Measurements from ENCODE around the gene ST6GALNAC4.

The ST6GALNAC4 gene

GRCh38 chr9:127910613-127911205 lies 6.1 kb downstream of the ST6GALNAC4 start:
- DNase-seq, result no peak

GRCh38 chr9:127909839-127910273 lies 7.0 kb downstream of the ST6GALNAC4 start:
- no peak for DNase-seq

GRCh38 chr9:127908660-127908926 lies 8.2 kb downstream of the ST6GALNAC4 start:
- no peak for DNase-seq

- no peak for DNase-seq
Observed at GRCh38 chr9:127907867-127908659, 8.8 kb downstream of the ST6GALNAC4 start.

- peak; percentile 82 for DNase-seq
Observed at GRCh38 chr9:127905788-127906191, 11.1 kb downstream of the ST6GALNAC4 start.

GRCh38 chr9:127905004-127905728 lies 11.7 kb downstream of the ST6GALNAC4 start:
- DNase-seq, result peak; percentile 72

- no peak for DNase-seq
Observed at GRCh38 chr9:127904561-127905003, 12.3 kb downstream of the ST6GALNAC4 start.

GRCh38 chr9:127903557-127904475 lies 13.0 kb downstream of the ST6GALNAC4 start:
- peak; percentile 54 for DNase-seq

GRCh38 chr9:127899128-127899943 lies 17.5 kb downstream of the ST6GALNAC4 start, which contains the start of gene ST6GALNAC6:
ST6GALNAC6 (minus strand) TSS chr9:127899603; CDS start chr9:127897981, 1,622 bp downstream.
- DNase-seq, result peak; percentile 58

GRCh38 chr9:127898433-127899127 lies 18.3 kb downstream of the ST6GALNAC4 start:
- DNase-seq, result no peak

- no peak for DNase-seq
Observed at GRCh38 chr9:127897193-127897692, 19.6 kb downstream of the ST6GALNAC4 start.

- DNase-seq, result no peak
Observed at GRCh38 chr9:127896395-127897192, 20.2 kb downstream of the ST6GALNAC4 start.

- no peak for DNase-seq
Observed at GRCh38 chr9:127895811-127896210, 21.0 kb downstream of the ST6GALNAC4 start.

- DNase-seq, result no peak
Observed at GRCh38 chr9:127893392-127893791, 23.4 kb downstream of the ST6GALNAC4 start.

GRCh38 chr9:127892831-127893230 lies 24.0 kb downstream of the ST6GALNAC4 start:
- DNase-seq, result no peak

GRCh38 chr9:127890053-127890452 lies 26.8 kb downstream of the ST6GALNAC4 start:
- DNase-seq, result no peak

GRCh38 chr9:127887792-127888191 lies 29.0 kb downstream of the ST6GALNAC4 start:
- DNase-seq, result no peak

GRCh38 chr9:127886401-127886972 lies 30.4 kb downstream of the ST6GALNAC4 start:
- DNase-seq, result no peak

- no peak for DNase-seq
Observed at GRCh38 chr9:127885508-127886281, 31.1 kb downstream of the ST6GALNAC4 start.

Measured in central memory CD4-positive, alpha-beta T cell (primary cell).